Activated CD8-positive, alpha-beta memory T cell treated with anti-CD3 and anti-CD28 coated beads, Interleukin-2, amount 50 U/mL, for 1 hour (primary cell): ENCODE data around the gene SPEM2.
"Not testable (repeated sequence)": the region's sequence is repeated elsewhere in the genome, so short reads cannot be mapped to it uniquely, and the experiment has no call there.

Experiments
- DNase-seq: peaks from one replicate; pipeline ENCODE4 v3.0.0-alpha.2; 2020; ENCODE audit errors: extremely low read depth

The SPEM2 gene

GRCh38 chr17:7471729-7472128 is 46.3 kb downstream of the SPEM2 start:
- DNase-seq, result no peak

- not testable (repeated sequence) for DNase-seq
Measured at GRCh38 chr17:7474767-7475166, 49.4 kb downstream of the SPEM2 start.

GRCh38 chr17:7475764-7476422 is 50.5 kb downstream of the SPEM2 start:
- no peak for DNase-seq

- DNase-seq, result no peak
Measured at GRCh38 chr17:7476494-7476893, 51.1 kb downstream of the SPEM2 start.

GRCh38 chr17:7476951-7477350 is 51.5 kb downstream of the SPEM2 start:
- no peak for DNase-seq
